Measurements from ENCODE around the gene LAMA2. TPM values are rescaled to one million over a fixed set of nuclear protein-coding genes. Genes with fewer than 3 reads are reported as not detected.

LAMA2 gene
- total and polyA plus RNA-seq, 2 of the 13 experiments (the other 11 are each of a cell fraction or from before 2014, with no cell fraction given) = 0.11 to 0.28 TPM

GRCh38 chr6:129475477-129476247 lies 592.7 kb downstream of the LAMA2 start (continued):
- TF ChIP-seq, protein P1, sequence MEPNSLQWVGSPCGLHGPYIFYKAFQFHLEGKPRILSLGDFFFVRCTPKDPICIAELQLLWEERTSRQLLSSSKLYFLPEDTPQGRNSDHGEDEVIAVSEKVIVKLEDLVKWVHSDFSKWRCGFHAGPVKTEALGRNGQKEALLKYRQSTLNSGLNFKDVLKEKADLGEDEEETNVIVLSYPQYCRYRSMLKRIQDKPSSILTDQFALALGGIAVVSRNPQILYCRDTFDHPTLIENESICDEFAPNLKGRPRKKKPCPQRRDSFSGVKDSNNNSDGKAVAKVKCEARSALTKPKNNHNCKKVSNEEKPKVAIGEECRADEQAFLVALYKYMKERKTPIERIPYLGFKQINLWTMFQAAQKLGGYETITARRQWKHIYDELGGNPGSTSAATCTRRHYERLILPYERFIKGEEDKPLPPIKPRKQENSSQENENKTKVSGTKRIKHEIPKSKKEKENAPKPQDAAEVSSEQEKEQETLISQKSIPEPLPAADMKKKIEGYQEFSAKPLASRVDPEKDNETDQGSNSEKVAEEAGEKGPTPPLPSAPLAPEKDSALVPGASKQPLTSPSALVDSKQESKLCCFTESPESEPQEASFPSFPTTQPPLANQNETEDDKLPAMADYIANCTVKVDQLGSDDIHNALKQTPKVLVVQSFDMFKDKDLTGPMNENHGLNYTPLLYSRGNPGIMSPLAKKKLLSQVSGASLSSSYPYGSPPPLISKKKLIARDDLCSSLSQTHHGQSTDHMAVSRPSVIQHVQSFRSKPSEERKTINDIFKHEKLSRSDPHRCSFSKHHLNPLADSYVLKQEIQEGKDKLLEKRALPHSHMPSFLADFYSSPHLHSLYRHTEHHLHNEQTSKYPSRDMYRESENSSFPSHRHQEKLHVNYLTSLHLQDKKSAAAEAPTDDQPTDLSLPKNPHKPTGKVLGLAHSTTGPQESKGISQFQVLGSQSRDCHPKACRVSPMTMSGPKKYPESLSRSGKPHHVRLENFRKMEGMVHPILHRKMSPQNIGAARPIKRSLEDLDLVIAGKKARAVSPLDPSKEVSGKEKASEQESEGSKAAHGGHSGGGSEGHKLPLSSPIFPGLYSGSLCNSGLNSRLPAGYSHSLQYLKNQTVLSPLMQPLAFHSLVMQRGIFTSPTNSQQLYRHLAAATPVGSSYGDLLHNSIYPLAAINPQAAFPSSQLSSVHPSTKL (CRISPR knock-in tag; IDR thresholded peaks at IDR 0.05) = peak; percentile 46; the same call in 1 of the 2 replicates
- no peak for TF ChIP-seq SALL2 (CRISPR knock-in tag; IDR thresholded peaks at IDR 0.05)
- TF ChIP-seq, protein P2, sequence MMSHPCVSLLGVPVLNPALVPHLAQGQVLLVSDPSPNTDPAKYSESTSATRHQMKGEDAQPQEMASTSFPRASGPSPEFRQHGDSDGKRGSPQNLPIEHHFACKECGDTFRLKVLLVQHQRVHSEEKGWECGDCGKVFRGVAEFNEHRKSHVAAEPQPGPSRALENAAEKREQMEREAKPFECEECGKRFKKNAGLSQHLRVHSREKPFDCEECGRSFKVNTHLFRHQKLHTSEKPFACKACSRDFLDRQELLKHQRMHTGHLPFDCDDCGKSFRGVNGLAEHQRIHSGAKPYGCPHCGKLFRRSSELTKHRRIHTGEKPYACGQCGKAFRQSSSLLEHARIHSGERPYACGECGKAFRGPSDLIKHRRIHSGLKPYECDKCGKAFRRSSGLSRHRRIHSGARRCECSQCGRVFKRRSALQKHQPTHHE (CRISPR knock-in tag; IDR thresholded peaks at IDR 0.05; ENCODE audit: borderline replicate concordance) = no peak
- no peak for TF ChIP-seq CC2D1A (CRISPR knock-in tag; IDR thresholded peaks at IDR 0.05)
- no peak for TF ChIP-seq KLF13 (CRISPR knock-in tag; IDR thresholded peaks at IDR 0.05)
- TF ChIP-seq CBX5 (CRISPR knock-in tag; IDR thresholded peaks at IDR 0.05; ENCODE audit: borderline replicate concordance) = no peak
- no peak for TF ChIP-seq ZNF546 (CRISPR knock-in tag; conservative IDR thresholded peaks at IDR 0.05)
- no peak for TF ChIP-seq ETV5 (CRISPR knock-in tag; IDR thresholded peaks at IDR 0.05; ENCODE audit: borderline replicate concordance)
- TF ChIP-seq ZNF101 (CRISPR knock-in tag; IDR thresholded peaks at IDR 0.05; ENCODE audit: borderline replicate concordance, low read depth) = no peak
- no peak for TF ChIP-seq ZBTB20 (CRISPR knock-in tag; IDR thresholded peaks at IDR 0.05; ENCODE audit: borderline replicate concordance, low read depth)
- no peak for TF ChIP-seq SPEN (CRISPR knock-in tag; IDR thresholded peaks at IDR 0.05; ENCODE audit: low read depth)
- TF ChIP-seq, protein P3, sequence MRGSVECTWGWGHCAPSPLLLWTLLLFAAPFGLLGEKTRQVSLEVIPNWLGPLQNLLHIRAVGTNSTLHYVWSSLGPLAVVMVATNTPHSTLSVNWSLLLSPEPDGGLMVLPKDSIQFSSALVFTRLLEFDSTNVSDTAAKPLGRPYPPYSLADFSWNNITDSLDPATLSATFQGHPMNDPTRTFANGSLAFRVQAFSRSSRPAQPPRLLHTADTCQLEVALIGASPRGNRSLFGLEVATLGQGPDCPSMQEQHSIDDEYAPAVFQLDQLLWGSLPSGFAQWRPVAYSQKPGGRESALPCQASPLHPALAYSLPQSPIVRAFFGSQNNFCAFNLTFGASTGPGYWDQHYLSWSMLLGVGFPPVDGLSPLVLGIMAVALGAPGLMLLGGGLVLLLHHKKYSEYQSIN (CRISPR knock-in tag; IDR thresholded peaks at IDR 0.05; ENCODE audit: borderline replicate concordance) = no peak
- TF ChIP-seq SOX5 (CRISPR knock-in tag; IDR thresholded peaks at IDR 0.05; ENCODE audit: borderline replicate concordance) = 0 out of 2 replicates have a peak, but pooled peaks have one; percentile 17
- TF ChIP-seq ELF4 (CRISPR knock-in tag; IDR thresholded peaks at IDR 0.05; ENCODE audit: borderline replicate concordance) = no peak
- TF ChIP-seq PRDM15 (CRISPR knock-in tag; IDR thresholded peaks at IDR 0.05) = no peak

Measured in HepG2 (cell line).